H1 (cell line): ENCODE results near the gene C6orf58. TPM values are rescaled to one million over a fixed set of nuclear protein-coding genes. Genes with fewer than 3 reads are reported as not detected.

Experiments
- CTCF ChIA-PET: fragments of 300-600 bp; sonication (Branson Sonifier 250); formaldehyde crosslinking; loops from one replicate; lab custom pipeline; 2021; ENCODE audit not compliant: partially characterized antibody; lab: Charles Lee
- POLR2A ChIA-PET: fragments of 300-600 bp; sonication (Branson Sonifier 250); formaldehyde crosslinking; loops from one replicate; lab custom pipeline; 2021; ENCODE audit warnings: inconsistent platforms; ENCODE audit not compliant: partially characterized antibody; lab: Charles Lee
- DNase-seq, 2 experiments: peaks; one replicate each; pipeline versions ENCODE4 v3.0.0 to v3.0.0-alpha.2; 2010 to 2022; ENCODE audit warnings: low spot score in 2 of 2, low read depth in 1 of 2, mixed read lengths in 1 of 2
- FAIRE-seq: peaks from 2 replicates; lab custom pipeline; 2011; peaks lifted over from hg19 to GRCh38; lab: Jason Lieb, UNC
- H2AFZ ChIP-seq: 2 replicates; pipeline ENCODE4 v1.8.1; 2012; ENCODE audit warnings: low read length, inconsistent platforms
- H2AK5ac ChIP-seq: 2 replicates; pipeline ENCODE4 v1.6.1; 2013; ENCODE audit warnings: low read depth, low read length
- H2BK120ac ChIP-seq: replicated peaks from 2 replicates; pipeline ENCODE3; 2013; ENCODE audit warnings: low read depth, low read length, inconsistent platforms
- H2BK12ac ChIP-seq: 2 replicates; pipeline ENCODE4 v1.6.1; 2013; ENCODE audit warnings: low read depth, low read length
- H2BK15ac ChIP-seq: 2 replicates; pipeline ENCODE4 v1.6.1; 2013; ENCODE audit warnings: low read length
- H2BK20ac ChIP-seq: 2 replicates; pipeline ENCODE4 v1.6.1; 2013; ENCODE audit warnings: low read length
- H2BK5ac ChIP-seq: 2 replicates; pipeline ENCODE4 v1.6.1; 2013; ENCODE audit warnings: low read depth, low read length
- H3K14ac ChIP-seq: 2 replicates; pipeline ENCODE4 v1.6.1; 2013; ENCODE audit warnings: inconsistent platforms; ENCODE audit not compliant: insufficient read length
- H3K18ac ChIP-seq: 2 replicates; pipeline ENCODE4 v1.6.1; 2013; ENCODE audit warnings: low read length; ENCODE audit errors: extremely low read depth
- H3K23ac ChIP-seq: 2 replicates; pipeline ENCODE4 v1.6.1; 2013; ENCODE audit warnings: inconsistent platforms; ENCODE audit not compliant: insufficient read length
- H3K23me2 ChIP-seq: 2 replicates; pipeline ENCODE4 v1.6.1; 2013; ENCODE audit warnings: low read depth, low read length
- H3K27ac ChIP-seq: 2 replicates; pipeline ENCODE4 v1.6.1; 2011; ENCODE audit warnings: low read depth, low read length, inconsistent platforms
- H3K27me3 ChIP-seq, 4 experiments: replicated peaks in 1 of 4; 1 replicate in 1 of 4; 2 replicates in 3 of 4; pipeline versions ENCODE4 v1.6.1 to v1.8.1; 2011 to 2013; ENCODE audit warnings: low read length in 3 of 4, mild to moderate bottlenecking in 3 of 4, inconsistent platforms in 2 of 4, mixed read lengths in 2 of 4, moderate library complexity in 1 of 4; ENCODE audit not compliant: control insufficient read depth in 3 of 4, insufficient read depth in 3 of 4; ENCODE audit errors: extremely low read depth in 1 of 4
- H3K36me3 ChIP-seq, 4 experiments: 2 replicates each; pipeline versions ENCODE4 v1.6.1 to v1.8.1; 2011 to 2013; ENCODE audit warnings: mild to moderate bottlenecking in 4 of 4, low read length in 3 of 4, moderate library complexity in 2 of 4, control low read depth in 1 of 4, inconsistent platforms in 1 of 4; ENCODE audit not compliant: insufficient read depth in 4 of 4, control insufficient read depth in 2 of 4
- H3K4ac ChIP-seq: replicated peaks from 2 replicates; pipeline ENCODE3; 2013; ENCODE audit warnings: low read length, low read depth, mixed read lengths, inconsistent platforms; ENCODE audit not compliant: insufficient read length
- H3K4me1 ChIP-seq, 4 experiments: replicated peaks in 1 of 4; 1 replicate in 1 of 4; 2 replicates in 3 of 4; pipeline versions ENCODE4 v1.6.1 to v1.8.1; 2011 to 2013; ENCODE audit warnings: low read length in 3 of 4, inconsistent platforms in 2 of 4, mixed read lengths in 1 of 4; ENCODE audit not compliant: insufficient read depth in 4 of 4, control insufficient read depth in 3 of 4
- H3K4me2 ChIP-seq, 2 experiments: 2 replicates each; pipeline versions ENCODE4 v1.6.1 to v1.8.1; 2011 to 2013; ENCODE audit warnings: low read depth in 2 of 2, low read length in 2 of 2, control low read depth in 1 of 2, inconsistent platforms in 1 of 2, mild to moderate bottlenecking in 1 of 2; ENCODE audit not compliant: insufficient read depth in 1 of 2
- H3K4me3 ChIP-seq, 4 experiments: fragments of 200-600, 300-600 bp in 1 of 4; sonication (generic), shearing (Covaris generic), sonication (Bioruptor Twin) in 1 of 4; 2 replicates each; pipeline versions ENCODE4 v1.5.1 to v1.8.1; 2011 to 2016; ENCODE audit warnings: low read length in 4 of 4, low read depth in 3 of 4, control low read depth in 2 of 4, inconsistent platforms in 2 of 4, mild to moderate bottlenecking in 2 of 4, mixed read lengths in 1 of 4, moderate library complexity in 1 of 4; ENCODE audit not compliant: insufficient read depth in 2 of 4; ENCODE audit errors: extremely low read depth in 1 of 4
- H3K56ac ChIP-seq: replicated peaks from 2 replicates; pipeline ENCODE3; 2013; ENCODE audit warnings: low read depth, mild to moderate bottlenecking, mixed read lengths, low read length, inconsistent platforms; ENCODE audit not compliant: insufficient read length
- H3K79me1 ChIP-seq: 2 replicates; pipeline ENCODE4 v1.6.1; 2013; ENCODE audit warnings: low read depth, low read length, control low read depth
- H3K79me2 ChIP-seq, 2 experiments: 2 replicates each; pipeline versions ENCODE4 v1.6.1 to v1.8.1; 2012 to 2013; ENCODE audit warnings: low read length in 2 of 2, mild to moderate bottlenecking in 2 of 2, inconsistent platforms in 1 of 2; ENCODE audit not compliant: insufficient read depth in 2 of 2, control insufficient read depth in 1 of 2
- H3K9ac ChIP-seq, 4 experiments: replicated peaks in 1 of 4; 1 replicate in 1 of 4; 2 replicates in 3 of 4; pipeline versions ENCODE4 v1.6.1 to v1.8.1; 2011 to 2013; ENCODE audit warnings: low read depth in 3 of 4, low read length in 3 of 4, control low read depth in 2 of 4, mild to moderate bottlenecking in 2 of 4, moderate library complexity in 2 of 4, inconsistent platforms in 1 of 4; ENCODE audit errors: extremely low read depth in 1 of 4
- H3K9me3 ChIP-seq, 2 experiments: 2 replicates each; pipeline versions ENCODE4 v1.6.1 to v1.8.1; 2012 to 2013; ENCODE audit warnings: mild to moderate bottlenecking in 2 of 2, moderate library complexity in 2 of 2, control low read depth in 1 of 2, inconsistent platforms in 1 of 2, low read depth in 1 of 2, low read length in 1 of 2, mixed read lengths in 1 of 2; ENCODE audit not compliant: insufficient read depth in 2 of 2
- H4K20me1 ChIP-seq, 2 experiments: replicated peaks in 1 of 2; 2 replicates each; pipeline versions ENCODE3 to v1.8.1; 2011 to 2013; ENCODE audit warnings: inconsistent platforms in 2 of 2, low read length in 2 of 2, mild to moderate bottlenecking in 1 of 2; ENCODE audit not compliant: insufficient read depth in 2 of 2, control insufficient read depth in 1 of 2
- H4K5ac ChIP-seq: 2 replicates; pipeline ENCODE4 v1.6.1; 2013; ENCODE audit warnings: low read length, low read depth, mixed read lengths, inconsistent platforms; ENCODE audit not compliant: insufficient read length
- H4K8ac ChIP-seq: 2 replicates; pipeline ENCODE4 v1.8.0; 2013; ENCODE audit warnings: mild to moderate bottlenecking, moderate library complexity, low read length, inconsistent platforms; ENCODE audit not compliant: insufficient read depth; ENCODE audit errors: extremely low read depth
- H4K91ac ChIP-seq: replicated peaks from 2 replicates; pipeline ENCODE3; 2013; ENCODE audit warnings: low read length, mixed read lengths, inconsistent platforms; ENCODE audit not compliant: insufficient read length
- CBX5 ChIP-seq: fragments of 300-800, 300-1000 bp; sonication (generic); IDR thresholded peaks from 2 replicates; pipeline ENCODE4 v1.7.1; 2016; ENCODE audit warnings: antibody characterized with exemption, low read length, low read depth
- RBBP5 ChIP-seq: IDR thresholded peaks from 2 replicates; pipeline ENCODE4 v1.7.1; 2012; ENCODE audit warnings: low read depth, mild to moderate bottlenecking, inconsistent platforms, low read length, moderate library complexity, borderline replicate concordance
- RNF2 ChIP-seq: fragments of 200-900, 300-1000 bp; sonication (generic); IDR thresholded peaks from 2 replicates; pipeline ENCODE4 v1.7.1; 2016; ENCODE audit warnings: borderline replicate concordance, low read depth, mild to moderate bottlenecking, antibody characterized with exemption, low read length; ENCODE audit not compliant: poor library complexity, severe bottlenecking; ENCODE audit errors: missing control alignments
- SIN3A ChIP-seq, 2 experiments: IDR thresholded peaks in 1 of 2; conservative IDR thresholded peaks in 1 of 2; 2 replicates each; pipeline ENCODE4 v1.6.1; 2011 to 2012; ENCODE audit warnings: low read length in 2 of 2, improper control_type of control experiment in 1 of 2, low read depth in 1 of 2, mild to moderate bottlenecking in 1 of 2
- TCF12 ChIP-seq: IDR thresholded peaks from 2 replicates; pipeline ENCODE4 v1.6.1; 2011; ENCODE audit warnings: low read depth, mild to moderate bottlenecking, low read length
- polyA plus RNA-seq, 7 experiments: library from polyadenylated mRNA; depleted of rRNA in 3 of 7; stranded (reverse) in 5 of 7; unstranded in 2 of 7; fragments of >200 nt in 5 of 7; fragments of 200-250 nt in 2 of 7; gene quantifications; 1 replicate in 5 of 7; 2 replicates in 1 of 7; 4 replicates in 1 of 7; pipeline versions ENCODE4 v1.2.1 to v1.2.3, GENCODE V29; 2011 to 2013; ENCODE audit warnings: missing spikeins in 2 of 7, mixed read lengths in 2 of 7
- total RNA-seq: library from RNA; stranded (reverse); fragmentation: NEBNext Ultra II Directional; extraction: Animal tissue kit (Norgen Biotek cat#: 25700); gene quantifications from 2 replicates; pipeline ENCODE4 v1.2.1, GENCODE V29; 2021

The C6orf58 gene
- total and polyA plus RNA-seq, 2 of the 8 experiments (the other 6 are each of a cell fraction or from before 2014, with no cell fraction given) = not detected

GRCh38 chr6:127589135-127589534, 12.2 kb downstream of the C6orf58 start:
- TF ChIP-seq TCF12 = no peak
- no peak for TF ChIP-seq SIN3A (conservative IDR thresholded peaks at IDR 0.05 in 1 of 2, IDR thresholded peaks at IDR 0.05 in 1 of 2; ENCODE audit: low read depth in 1 of 2, low read length in 2 of 2)
- TF ChIP-seq CBX5 = no peak
- no peak for TF ChIP-seq RNF2
- no peak for TF ChIP-seq RBBP5
- Histone ChIP-seq H3K27me3 (no peaks in the 10 kb centered on the region), H2BK120ac (no peak overlapping the region), H3K23ac (no peak overlapping the region), H2BK20ac (no peak overlapping the region), H2AK5ac (no peak overlapping the region), H3K27ac (no peak overlapping the region), H3K9ac (no peak overlapping the region), H2BK15ac (no peak overlapping the region), H4K8ac (no peak overlapping the region), H3K23me2 (no peaks in the 10 kb centered on the region), H3K4me3 (no peak overlapping the region), H3K18ac (no peak overlapping the region), H4K91ac (no peak overlapping the region), H3K56ac (no peak overlapping the region), H4K5ac (no peak overlapping the region), H3K4me1 (peaks cover 0 to 2% (median 1%) of the 10 kb centered on the region in 4 experiments; a peak in 2 of 7 replicates), H2BK5ac (no peak overlapping the region), H3K9me3 (0 out of 4 replicates have a peak, but pooled peaks cover 0 to 4% of the 10 kb centered on the region in 2 experiments), H2AFZ (no peak overlapping the region), H3K79me2 (no peaks in the 10 kb centered on the region), H3K14ac (no peak overlapping the region), H3K4ac (no peak overlapping the region), H3K4me2 (no peak overlapping the region), H4K20me1 (no peaks in the 10 kb centered on the region), H3K36me3 (no peaks in the 10 kb centered on the region), H3K79me1 (no peaks in the 10 kb centered on the region), H2BK12ac (no peak overlapping the region)
- FAIRE-seq = no peak
- ChIA-PET CTCF (no interaction called here), POLR2A (no interaction called here)
- no peak for DNase-seq
